IPS-20b (cell line): Measurements from ENCODE around the gene TMEM259.
A peak's percentile ranks its signal among the peaks of the same experiment; 100 is the strongest.

ENCODE experiments used
- H3K27ac ChIP-seq: one replicate; pipeline ENCODE4 v1.5.1; 2013; ENCODE audit warnings: low read length
- H3K27me3 ChIP-seq: 2 replicates; pipeline ENCODE4 v1.6.1; 2013; ENCODE audit warnings: mild to moderate bottlenecking, low read length, inconsistent platforms; ENCODE audit not compliant: insufficient read depth
- H3K36me3 ChIP-seq: 2 replicates; pipeline ENCODE4 v1.6.1; 2013; ENCODE audit warnings: low read depth, mild to moderate bottlenecking, inconsistent platforms, low read length, moderate library complexity; ENCODE audit not compliant: insufficient read depth
- H3K4me1 ChIP-seq: 2 replicates; pipeline ENCODE4 v1.6.1; 2013; ENCODE audit warnings: mild to moderate bottlenecking, control low read depth, inconsistent platforms, low read length, moderate library complexity; ENCODE audit not compliant: insufficient read depth
- H3K4me3 ChIP-seq: 2 replicates; pipeline ENCODE4 v1.5.1; 2013; ENCODE audit warnings: mild to moderate bottlenecking, low read length, inconsistent platforms
- H3K9ac ChIP-seq: 2 replicates; pipeline ENCODE4 v1.6.1; 2013; ENCODE audit warnings: low read depth, mild to moderate bottlenecking, inconsistent platforms, low read length, moderate library complexity
- H3K9me3 ChIP-seq: 2 replicates; pipeline ENCODE4 v1.6.1; 2013; ENCODE audit warnings: mild to moderate bottlenecking, low read depth, low read length, inconsistent platforms; ENCODE audit not compliant: insufficient read depth

The TMEM259 gene

DNA sequence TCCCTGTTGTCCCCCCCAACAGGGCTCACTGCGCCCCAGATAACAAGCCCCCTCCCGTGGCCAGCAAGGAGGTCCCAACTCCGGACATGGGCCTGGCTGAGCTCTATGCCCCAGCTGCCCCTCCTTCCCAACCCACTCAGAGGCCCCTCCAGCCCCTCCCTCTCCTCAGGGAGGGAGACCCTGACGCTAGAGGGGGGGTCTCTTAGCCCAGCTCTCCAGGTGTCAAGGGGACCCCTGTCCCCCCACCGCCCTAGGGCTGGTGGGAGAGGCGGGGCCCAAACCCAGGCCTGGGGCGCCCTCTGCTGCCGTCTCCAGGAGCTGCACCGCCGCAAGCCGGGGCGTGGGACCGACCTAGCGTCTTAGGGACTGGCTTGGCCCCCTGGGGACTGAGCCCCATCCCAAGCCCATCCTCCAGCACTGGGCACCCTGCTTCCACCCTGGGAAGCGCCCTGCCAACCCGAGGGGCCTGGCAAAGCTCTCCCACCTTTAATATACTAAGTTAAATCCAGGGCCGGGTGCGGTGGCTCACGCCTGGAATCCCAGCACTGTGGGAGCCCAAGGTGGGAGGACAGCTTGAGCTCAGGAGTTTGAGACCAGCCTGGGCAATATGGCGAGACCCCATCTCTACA, 19.3 kb downstream of the TMEM259 start:
- Histone ChIP-seq H3K9me3 (no peaks in the 10 kb centered on the region), H3K36me3 (no peaks in the 10 kb centered on the region), H3K4me1 (no peaks in the 10 kb centered on the region), H3K27ac (no peak overlapping the region), H3K27me3 (peaks cover 56% of the 10 kb centered on the region), H3K4me3 (no peak overlapping the region), H3K9ac (no peak overlapping the region)

DNA sequence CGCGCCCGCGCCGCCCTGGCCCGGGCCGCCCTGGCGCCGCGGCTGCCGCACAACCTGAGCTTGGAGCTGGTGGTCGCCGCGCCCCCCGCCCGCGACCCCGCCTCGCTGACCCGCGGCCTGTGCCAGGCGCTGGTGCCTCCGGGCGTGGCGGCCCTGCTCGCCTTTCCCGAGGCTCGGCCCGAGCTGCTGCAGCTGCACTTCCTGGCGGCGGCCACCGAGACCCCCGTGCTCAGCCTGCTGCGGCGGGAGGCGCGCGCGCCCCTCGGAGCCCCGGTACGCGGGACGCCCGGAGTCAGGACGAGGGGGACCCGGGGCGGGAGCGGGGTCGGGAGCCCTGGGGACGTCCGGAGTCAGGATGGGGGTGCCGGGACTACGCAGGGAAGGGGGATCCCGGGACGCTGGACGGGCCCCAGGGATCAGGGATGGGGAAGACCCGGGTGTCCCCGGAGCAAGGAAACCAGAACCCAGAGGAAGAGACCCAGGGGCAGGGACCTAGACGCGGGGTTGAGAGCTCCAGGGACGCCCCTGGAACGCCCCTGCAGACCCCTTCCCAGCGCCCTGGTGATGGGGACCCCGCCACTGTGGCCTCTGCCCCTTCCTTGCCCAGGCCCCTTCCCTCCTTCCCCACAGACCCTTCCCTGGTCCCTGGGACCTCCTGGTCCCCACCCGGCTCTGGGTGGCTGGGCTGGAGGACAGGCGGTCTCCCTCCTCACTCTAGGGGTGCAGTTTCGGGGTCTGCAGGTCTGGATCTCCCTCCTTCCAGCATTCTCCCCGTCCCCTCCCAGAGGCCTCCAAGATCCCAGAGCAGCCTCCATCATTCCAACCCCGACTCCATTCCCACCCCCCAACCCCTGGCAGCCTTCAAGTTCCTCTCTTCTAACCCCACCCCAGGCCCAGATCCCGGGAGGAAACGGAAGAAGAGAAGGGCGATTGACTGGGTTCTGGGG, 20.1 kb downstream of the TMEM259 start:
- Histone ChIP-seq H3K27me3 (peaks cover 64% of the 10 kb centered on the region), H3K4me1 (no peaks in the 10 kb centered on the region), H3K9me3 (no peaks in the 10 kb centered on the region), H3K36me3 (no peaks in the 10 kb centered on the region), H3K4me3 (no peak overlapping the region), H3K27ac (no peak overlapping the region), H3K9ac (no peak overlapping the region)

DNA sequence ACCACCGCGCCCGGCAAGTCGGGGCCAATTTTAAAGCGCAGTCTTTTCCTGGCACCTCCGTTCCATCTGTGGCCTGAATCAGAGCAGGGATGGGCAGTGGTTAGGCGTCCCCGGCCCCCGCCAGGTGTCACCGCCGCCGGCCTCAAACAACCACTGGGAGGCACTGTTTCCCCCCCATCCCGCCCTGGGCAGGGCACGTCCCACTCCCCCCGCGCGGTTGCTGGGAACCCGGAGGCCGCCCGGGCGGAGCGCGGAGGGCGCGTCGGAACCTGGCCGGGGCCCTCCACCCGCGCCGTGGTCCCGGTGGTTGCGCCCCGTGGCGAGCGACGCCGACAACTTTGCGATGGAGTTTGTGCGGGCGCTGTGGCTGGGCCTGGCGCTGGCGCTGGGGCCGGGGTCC, 20.8 kb downstream of the TMEM259 start, which contains the start of gene GRIN3B:
TSS of gene GRIN3B (plus strand) at position 325 of the 400 bp plus-strand sequence. CDS start at position 344, 19 bp downstream.
- H3K4me1 ChIP-seq: no peaks in the 10 kb centered on the region
- no peak within 1 kb of the TSS for H3K27ac ChIP-seq
- H3K9me3 ChIP-seq: no peaks in the 10 kb centered on the region
- H3K36me3 ChIP-seq: no peaks in the 10 kb centered on the region
- no peak within 1 kb of the TSS for H3K9ac ChIP-seq
- peaks cover 69% of the 10 kb centered on the region for H3K27me3 ChIP-seq
- H3K4me3 ChIP-seq: peak within 1 kb of the TSS; percentile 42; the same call in 1 of the 2 replicates

DNA sequence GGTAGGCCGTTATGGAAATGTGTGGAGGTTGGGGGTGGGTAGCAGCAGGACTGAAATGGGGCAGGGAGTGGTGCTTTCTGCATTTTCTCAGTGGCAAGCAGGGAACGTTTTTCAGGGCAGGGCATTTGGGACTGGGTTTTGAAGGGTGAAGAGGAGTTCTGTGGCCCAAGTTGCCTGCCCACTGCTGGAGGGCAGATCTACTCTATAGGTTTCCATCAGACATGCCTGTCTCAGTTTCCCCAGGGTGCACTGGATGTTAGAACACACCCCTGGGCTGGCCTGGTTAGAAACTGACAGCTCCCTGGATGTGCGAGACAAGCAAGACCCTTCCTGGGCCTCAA, 21.6 kb downstream of the TMEM259 start:
- no peaks in the 10 kb centered on the region for H3K36me3 ChIP-seq
- H3K9me3 ChIP-seq: no peaks in the 10 kb centered on the region
- no peak overlapping the region for H3K9ac ChIP-seq
- H3K4me1 ChIP-seq: no peaks in the 10 kb centered on the region
- H3K4me3 ChIP-seq: no peak overlapping the region
- peaks cover 69% of the 10 kb centered on the region for H3K27me3 ChIP-seq
- no peak overlapping the region for H3K27ac ChIP-seq

DNA sequence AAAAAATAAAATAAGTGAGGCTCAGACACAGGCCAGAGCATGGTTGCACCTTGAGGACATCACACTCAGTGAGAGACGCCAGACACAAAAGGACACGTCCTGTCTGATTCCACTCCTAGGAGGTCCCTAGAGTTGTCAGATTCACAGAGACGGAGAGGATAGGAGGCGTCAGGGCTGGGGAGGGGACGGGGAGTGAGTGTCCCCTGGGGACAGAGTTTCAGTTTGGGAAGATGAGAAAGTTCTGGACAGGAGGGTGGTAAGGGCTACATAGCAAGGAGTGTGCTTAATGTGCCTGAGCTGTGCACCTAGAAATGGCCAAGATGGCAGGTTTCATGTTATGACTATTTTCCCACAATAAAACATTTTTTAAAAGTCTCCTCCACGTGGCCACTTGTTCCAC, 22.9 kb downstream of the TMEM259 start:
- H3K9ac ChIP-seq: no peak overlapping the region
- H3K27me3 ChIP-seq: peaks cover 69% of the 10 kb centered on the region
- H3K9me3 ChIP-seq: no peaks in the 10 kb centered on the region
- H3K4me1 ChIP-seq: no peaks in the 10 kb centered on the region
- H3K36me3 ChIP-seq: 0 out of 2 replicates have a peak, but pooled peaks cover 4% of the 10 kb centered on the region
- H3K27ac ChIP-seq: no peak overlapping the region
- H3K4me3 ChIP-seq: no peak overlapping the region

DNA sequence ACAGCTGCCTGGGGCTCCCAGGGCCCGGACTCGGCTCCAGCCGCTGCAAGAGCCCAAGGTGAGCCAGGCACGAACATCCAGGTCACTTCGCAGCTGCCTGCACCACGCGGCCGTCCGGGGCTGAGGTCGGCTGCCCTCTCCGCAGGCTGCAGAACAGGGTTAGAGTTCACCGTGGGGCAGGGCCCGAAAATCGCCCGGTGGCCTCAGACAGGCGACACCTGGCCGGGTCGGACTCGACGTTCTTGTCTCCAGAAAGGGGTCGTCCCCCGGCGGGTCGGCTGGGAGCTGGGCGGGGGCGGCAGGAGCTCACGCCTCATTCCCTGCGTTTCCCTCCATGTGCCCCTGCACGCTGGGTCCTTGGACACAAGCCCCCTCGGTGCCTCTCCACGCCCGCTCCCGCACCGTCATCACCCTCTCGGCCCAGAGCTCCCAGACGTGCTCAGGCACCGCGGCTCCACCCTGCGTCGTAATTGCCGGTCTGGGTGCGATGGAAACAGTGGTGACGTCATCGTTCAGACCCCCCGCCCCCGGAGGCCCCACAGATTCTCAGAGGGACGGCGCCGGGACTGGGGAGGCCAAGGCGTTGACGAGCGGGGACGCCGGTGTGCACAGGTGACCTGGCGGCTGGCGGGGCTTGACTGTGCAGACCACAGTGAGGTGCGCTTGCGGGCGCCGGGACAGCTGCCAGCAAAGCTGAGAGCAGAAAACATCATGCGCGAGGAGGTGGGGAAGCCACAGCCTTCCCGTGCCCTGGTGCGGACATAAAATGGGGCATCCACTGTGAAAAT, 24.7 kb downstream of the TMEM259 start:
- Histone ChIP-seq H3K4me1 (no peaks in the 10 kb centered on the region), H3K4me3 (peak overlapping the region; percentile 51; the same call in 1 of the 2 replicates), H3K9me3 (no peaks in the 10 kb centered on the region), H3K9ac (no peak overlapping the region), H3K36me3 (0 out of 2 replicates have a peak, but pooled peaks cover 15% of the 10 kb centered on the region), H3K27me3 (peaks cover 57% of the 10 kb centered on the region), H3K27ac (no peak overlapping the region)

DNA sequence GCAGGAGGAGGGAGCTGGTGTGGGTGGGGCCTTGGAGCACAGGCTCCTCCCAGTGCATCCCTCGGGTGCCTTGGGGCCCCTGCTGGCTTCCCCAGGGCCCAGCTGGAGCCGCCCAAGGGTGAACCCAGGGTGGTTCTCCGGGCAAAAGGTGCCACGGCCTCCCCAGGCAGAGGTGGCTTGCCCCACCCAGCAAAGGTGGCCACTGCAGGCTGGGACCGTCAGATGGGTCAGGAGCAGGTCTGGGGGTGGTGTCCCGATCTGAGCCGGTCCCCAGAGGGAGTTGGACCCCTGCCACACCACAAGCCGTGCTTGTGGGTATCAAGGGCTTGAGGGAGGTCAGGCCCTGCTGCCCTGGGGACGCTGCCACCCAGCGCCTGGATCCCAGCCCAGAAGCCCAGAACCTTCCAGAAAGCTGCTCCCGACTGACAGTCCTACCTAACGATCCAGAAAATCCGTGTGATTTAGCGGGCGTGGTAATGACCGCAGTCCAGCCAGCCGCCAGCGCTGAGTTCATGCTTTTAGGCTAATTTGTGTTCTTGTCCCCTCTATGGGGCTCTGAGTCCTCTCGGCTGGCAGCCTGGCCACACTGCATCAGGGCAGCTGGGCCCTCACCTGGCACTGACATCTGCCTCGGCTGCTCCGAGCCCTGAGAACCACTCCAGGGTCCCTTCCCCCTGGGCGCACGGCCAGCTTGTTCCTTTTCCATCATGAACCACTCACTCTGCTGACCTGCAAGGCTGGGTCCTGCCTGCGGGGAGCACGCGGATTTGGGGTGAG, 25.7 kb downstream of the TMEM259 start:
- H3K4me1 ChIP-seq: no peaks in the 10 kb centered on the region

DNA sequence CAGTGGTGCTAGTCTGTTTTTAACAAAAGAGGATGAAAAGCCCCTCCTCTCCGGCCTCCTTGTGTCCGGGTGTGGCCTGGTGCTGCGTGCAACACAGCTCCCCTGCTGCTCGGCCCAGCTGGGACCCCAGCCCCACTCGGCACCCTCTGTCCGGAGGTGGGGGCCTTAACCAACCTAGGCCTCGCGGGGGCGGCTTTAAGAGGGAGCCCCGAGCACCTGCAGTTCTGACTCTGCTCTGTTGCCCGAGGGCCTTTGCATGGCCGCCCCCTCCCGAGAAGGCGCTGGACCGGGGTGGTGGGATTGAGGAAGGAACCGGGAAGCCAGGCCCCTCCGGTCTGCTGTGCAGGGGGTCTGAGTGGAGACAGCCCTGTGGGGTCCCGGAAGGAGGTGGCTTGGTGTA, 26.4 kb downstream of the TMEM259 start:
- Histone ChIP-seq H3K9ac (no peak overlapping the region), H3K4me3 (no peak overlapping the region), H3K27ac (no peak overlapping the region), H3K36me3 (peaks cover 30% of the 10 kb centered on the region), H3K27me3 (peaks cover 41% of the 10 kb centered on the region), H3K4me1 (no peaks in the 10 kb centered on the region), H3K9me3 (no peaks in the 10 kb centered on the region)

More for the DNA sequence above, 25.7 kb downstream of the TMEM259 start:
- Histone ChIP-seq H3K27ac (no peak overlapping the region), H3K4me3 (no peak overlapping the region), H3K27me3 (peaks cover 48% of the 10 kb centered on the region), H3K36me3 (peaks cover 23% of the 10 kb centered on the region; the same call in 1 of the 2 replicates), H3K9me3 (no peaks in the 10 kb centered on the region), H3K9ac (no peak overlapping the region)

DNA sequence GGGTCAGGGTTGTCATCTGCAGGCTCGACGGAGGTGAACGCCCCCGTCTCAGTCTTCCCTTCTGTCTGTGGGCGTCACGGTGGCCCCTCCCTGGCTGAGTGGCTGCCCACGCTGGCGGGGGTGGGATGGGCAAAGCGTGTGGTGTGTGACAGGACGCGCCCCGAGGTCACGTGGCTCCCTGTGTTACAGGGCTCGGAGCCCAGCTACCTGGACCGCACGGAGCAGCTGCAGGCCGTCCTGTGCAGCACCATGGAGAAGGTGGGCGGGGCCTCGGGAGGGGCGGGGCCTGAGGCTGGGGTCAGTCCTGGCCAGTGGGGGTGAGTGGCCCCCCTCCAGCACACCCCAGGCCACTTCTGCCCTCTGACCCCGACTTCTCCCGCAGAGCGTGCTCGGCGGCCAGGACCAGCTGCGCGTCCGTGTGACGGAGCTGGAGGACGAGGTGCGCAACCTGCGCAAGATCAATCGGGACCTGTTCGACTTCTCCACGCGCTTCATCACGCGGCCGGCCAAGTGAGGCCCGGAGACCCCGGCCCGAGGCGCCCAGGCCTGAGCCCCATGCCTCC, 27.0 kb downstream of the TMEM259 start:
- H3K36me3 ChIP-seq: peaks cover 36% of the 10 kb centered on the region
- no peak overlapping the region for H3K4me3 ChIP-seq
- no peak overlapping the region for H3K9ac ChIP-seq
- no peak overlapping the region for H3K27ac ChIP-seq
- H3K27me3 ChIP-seq: peaks cover 35% of the 10 kb centered on the region
- no peaks in the 10 kb centered on the region for H3K4me1 ChIP-seq
- no peaks in the 10 kb centered on the region for H3K9me3 ChIP-seq

DNA sequence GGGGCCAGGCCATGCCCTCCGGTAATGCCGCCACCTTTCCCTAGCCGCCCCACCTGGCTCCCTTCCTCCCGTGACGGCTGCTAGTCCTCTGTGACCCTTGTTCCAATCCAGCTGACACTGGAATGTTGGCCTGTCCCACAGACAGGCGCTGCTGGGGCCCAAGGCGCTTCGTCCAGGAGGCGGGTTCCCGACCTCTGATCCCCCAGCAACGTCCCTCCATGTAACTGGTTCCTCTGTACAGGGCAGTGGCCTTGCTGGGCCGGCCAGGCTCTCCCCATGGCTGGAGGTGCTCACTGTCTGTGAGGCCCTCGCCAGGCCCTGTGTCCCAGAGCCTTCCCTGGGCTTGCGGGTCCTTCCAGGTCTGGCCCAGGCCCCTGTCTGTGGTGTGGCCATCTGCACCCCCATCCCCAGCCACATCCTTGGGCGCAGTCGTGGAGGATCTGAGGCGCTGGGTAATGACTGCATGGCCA, 27.5 kb downstream of the TMEM259 start:
- H3K4me3 ChIP-seq: no peak overlapping the region
- no peaks in the 10 kb centered on the region for H3K9me3 ChIP-seq
- peaks cover 40% of the 10 kb centered on the region for H3K36me3 ChIP-seq
- H3K9ac ChIP-seq: no peak overlapping the region
- H3K27ac ChIP-seq: no peak overlapping the region
- peaks cover 30% of the 10 kb centered on the region for H3K27me3 ChIP-seq
- H3K4me1 ChIP-seq: no peaks in the 10 kb centered on the region
